Prostate gland (tissue), 2 donors: ENCODE data around the gene RAET1E. TPM values are rescaled to one million over a fixed set of nuclear protein-coding genes. Genes with fewer than 3 reads are reported as not detected.
A peak's percentile ranks its signal among the peaks of the same experiment; 100 is the strongest.
"Not testable (repeated sequence)": the region's sequence is repeated elsewhere in the genome, so short reads cannot be mapped to it uniquely, and the experiment has no call there.

Source experiments
- DNase-seq: peaks from one replicate; pipeline ENCODE4 v3.0.0-alpha.2; 2019; ENCODE audit warnings: low spot score
- H3K27ac ChIP-seq, 2 donors: fragments of 200-600 bp; sonication (generic); 2 replicates each; pipeline ENCODE4 v1.5.1; 2017 to 2019
- H3K27me3 ChIP-seq: fragments of 200-600 bp; sonication (generic); replicated peaks from 2 replicates; pipeline ENCODE4 v1.5.1; 2019; ENCODE audit not compliant: insufficient read depth
- H3K36me3 ChIP-seq, 2 donors: fragments of 200-600 bp; sonication (generic); 1 replicate in 1 of 2; 2 replicates in 1 of 2; pipeline versions ENCODE4 v1.5.1 to v1.8.1; 2017 to 2019
- H3K4me1 ChIP-seq: fragments of 200-600 bp; sonication (generic); replicated peaks from 2 replicates; pipeline ENCODE4 v1.5.1; 2019
- H3K4me3 ChIP-seq, 2 donors: fragments of 200-600 bp; sonication (generic); 2 replicates each; pipeline ENCODE4 v1.5.1; 2017 to 2019
- H3K9me3 ChIP-seq: fragments of 200-600 bp; sonication (generic); 2 replicates; pipeline ENCODE4 v1.5.1; 2017
- POLR2A ChIP-seq: fragments of 450-650 bp; IDR thresholded peaks from one replicate; pipeline ENCODE4 v1.6.1; 2016; ENCODE audit warnings: antibody characterized with exemption, mild to moderate bottlenecking
- POLR2AphosphoS5 ChIP-seq: sonication (generic); formaldehyde crosslinking; IDR thresholded peaks from one replicate; pipeline ENCODE4 v1.6.1; 2017; ENCODE audit warnings: antibody characterized with exemption
- WGBS: methylation state at CpG from one replicate; pipeline ENCODE4 v1.1.5; 2018; 5-methylcytosine and 5-hydroxymethylcytosine counted together
- intact Hi-C: fragments of 100-400 bp; cut with DNase I; formaldehyde crosslinking; loops from one replicate; pipeline ENCODE4 v1.14.2; 2022
- total RNA-seq, 2 donors: library from RNA; depleted of rRNA; stranded (reverse); fragments of >200 nt; gene quantifications; one replicate each; pipeline ENCODE4 v1.1.0, GENCODE V29; 2016
- TF ChIP-seq, protein P1 (sequence below), 4 experiments: fragments of 200-600 bp in 2 of 4; fragments of 450-650 bp in 2 of 4; sonication (generic) in 2 of 4; IDR thresholded peaks; 1 replicate in 3 of 4; 2 replicates in 1 of 4; pipeline ENCODE4 v1.5.1; 2016 to 2019; ENCODE audit warnings: antibody characterized with exemption in 4 of 4, mild to moderate bottlenecking in 2 of 4, moderate library complexity in 2 of 4

Gene RAET1E
- total RNA-seq, 2 donors from 2014 or later = 0.23 to 0.77 TPM

DNA sequence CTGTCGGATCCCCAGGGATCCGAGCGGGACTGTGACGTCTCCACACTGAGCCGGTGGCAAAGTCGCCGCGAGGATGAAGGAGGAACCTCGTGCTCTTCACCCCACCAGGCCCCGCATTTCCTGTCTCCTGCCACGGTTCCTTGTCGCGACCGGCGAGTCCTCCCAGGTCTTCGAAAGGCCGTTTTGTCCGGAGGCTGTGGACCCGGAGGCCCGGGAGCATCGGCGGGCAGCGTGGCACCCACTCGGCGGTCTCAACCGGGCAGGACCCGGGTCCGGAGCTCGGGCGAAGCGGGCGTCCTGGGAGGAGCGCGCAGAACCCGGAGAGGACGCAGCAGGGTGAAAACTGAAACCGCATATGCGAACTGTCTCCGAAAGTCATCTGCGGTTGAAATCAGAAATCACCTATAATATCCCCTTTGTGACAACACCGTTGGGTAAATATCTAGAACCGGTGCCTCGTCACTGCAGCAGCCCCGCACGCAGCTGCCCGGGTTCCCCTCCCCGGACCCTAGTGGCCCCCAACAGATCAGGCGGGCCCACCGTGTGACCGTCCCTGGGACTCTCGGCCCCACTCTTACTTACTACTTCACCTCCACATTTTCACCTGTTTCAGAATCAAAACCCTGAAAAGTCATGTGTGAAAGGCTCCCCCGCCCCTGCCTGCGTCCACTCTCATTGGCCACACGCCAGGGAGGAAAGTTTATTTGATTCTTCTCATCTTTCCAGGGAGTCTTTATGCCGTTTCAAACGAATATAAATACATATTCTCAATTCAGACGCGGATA lies 40.9 kb upstream of the RAET1E start:
- peak overlapping the region; percentile 16 to 34 for H3K4me3 ChIP-seq
- no peak for DNase-seq
- no peaks in the 10 kb centered on the region for H3K36me3 ChIP-seq
- no peak for TF ChIP-seq POLR2A
- TF ChIP-seq, protein P1, sequence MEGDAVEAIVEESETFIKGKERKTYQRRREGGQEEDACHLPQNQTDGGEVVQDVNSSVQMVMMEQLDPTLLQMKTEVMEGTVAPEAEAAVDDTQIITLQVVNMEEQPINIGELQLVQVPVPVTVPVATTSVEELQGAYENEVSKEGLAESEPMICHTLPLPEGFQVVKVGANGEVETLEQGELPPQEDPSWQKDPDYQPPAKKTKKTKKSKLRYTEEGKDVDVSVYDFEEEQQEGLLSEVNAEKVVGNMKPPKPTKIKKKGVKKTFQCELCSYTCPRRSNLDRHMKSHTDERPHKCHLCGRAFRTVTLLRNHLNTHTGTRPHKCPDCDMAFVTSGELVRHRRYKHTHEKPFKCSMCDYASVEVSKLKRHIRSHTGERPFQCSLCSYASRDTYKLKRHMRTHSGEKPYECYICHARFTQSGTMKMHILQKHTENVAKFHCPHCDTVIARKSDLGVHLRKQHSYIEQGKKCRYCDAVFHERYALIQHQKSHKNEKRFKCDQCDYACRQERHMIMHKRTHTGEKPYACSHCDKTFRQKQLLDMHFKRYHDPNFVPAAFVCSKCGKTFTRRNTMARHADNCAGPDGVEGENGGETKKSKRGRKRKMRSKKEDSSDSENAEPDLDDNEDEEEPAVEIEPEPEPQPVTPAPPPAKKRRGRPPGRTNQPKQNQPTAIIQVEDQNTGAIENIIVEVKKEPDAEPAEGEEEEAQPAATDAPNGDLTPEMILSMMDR (IDR thresholded peaks at IDR 0.05) = no peak
- TF ChIP-seq POLR2AphosphoS5 = no peak
- H3K4me1 ChIP-seq = peaks cover 5% of the 10 kb centered on the region
- no peaks in the 10 kb centered on the region for H3K9me3 ChIP-seq
- under 1% methylated on average over 58 of the region's 58 CpGs for WGBS
- H3K27me3 ChIP-seq = peaks cover 35% of the 10 kb centered on the region
- intact Hi-C loops = no loop called here
- H3K27ac ChIP-seq = no peak overlapping the region

DNA sequence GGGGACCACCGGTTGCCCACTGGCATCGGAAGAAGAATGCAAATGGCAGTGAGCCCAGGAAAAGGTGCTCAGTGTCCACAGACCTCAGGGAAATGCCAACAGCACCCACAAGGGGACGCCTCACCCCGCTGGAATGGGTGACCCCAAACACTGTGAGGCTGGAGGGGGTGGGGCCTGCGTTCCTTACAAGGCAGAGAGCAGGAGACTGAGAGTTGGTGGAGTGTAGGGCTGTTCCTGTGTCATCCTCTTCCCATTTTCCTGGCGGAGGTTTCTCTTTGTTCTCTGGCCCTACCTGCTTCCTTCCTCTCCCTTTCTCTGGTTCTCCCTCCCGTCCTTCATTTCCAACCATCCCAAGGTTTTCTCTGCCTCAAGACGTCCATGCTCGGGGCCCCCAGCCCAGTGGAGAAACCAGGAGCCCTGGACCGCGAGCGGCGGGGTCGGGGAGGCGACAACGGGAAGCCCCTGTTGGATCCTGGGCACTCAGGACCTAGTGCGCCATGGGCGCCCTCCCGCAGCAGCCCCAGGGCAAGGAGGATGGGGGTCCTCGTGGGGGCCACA lies 40.2 kb upstream of the RAET1E start:
- peak overlapping the region; percentile 16 to 34 for H3K4me3 ChIP-seq
- H3K4me1 ChIP-seq, H3K9me3 ChIP-seq, H3K27ac ChIP-seq, DNase-seq, H3K36me3 ChIP-seq, intact Hi-C loops: not testable (repeated sequence)
- H3K27me3 ChIP-seq = peaks cover 35% of the 10 kb centered on the region
- WGBS = 3% methylated on average over 10 of the region's 20 CpGs

DNA sequence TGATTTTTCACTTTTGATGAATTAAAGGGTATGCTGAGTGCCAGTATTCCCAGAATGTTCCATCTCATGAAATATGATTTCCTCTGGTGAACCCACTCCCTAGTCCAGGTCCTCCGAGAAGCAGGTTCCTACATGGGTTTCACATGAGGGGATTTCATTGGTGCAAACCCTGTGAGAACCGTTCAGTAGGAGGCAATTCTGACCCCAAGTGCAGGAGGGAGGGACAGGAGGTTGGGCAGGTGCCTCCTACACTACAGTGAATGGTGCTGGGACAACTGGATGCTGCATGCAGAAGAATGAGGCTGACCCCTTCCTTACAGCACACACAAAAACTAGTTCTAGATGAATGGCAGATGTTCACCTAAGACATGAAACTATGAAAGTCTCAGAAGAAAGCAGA lies 38.8 kb upstream of the RAET1E start:
- peaks cover 5% of the 10 kb centered on the region for H3K4me1 ChIP-seq
- DNase-seq = no peak
- TF ChIP-seq POLR2AphosphoS5 = no peak
- no peak for TF ChIP-seq POLR2A
- TF ChIP-seq, protein P1 (IDR thresholded peaks at IDR 0.05) = no peak
- no peak overlapping the region for H3K27ac ChIP-seq
- no peak overlapping the region for H3K4me3 ChIP-seq
- no peaks in the 10 kb centered on the region for H3K36me3 ChIP-seq
- whole genome bisulfite sequencing = 33% methylated on average over 2 of the region's 2 CpGs
- intact Hi-C loops = no loop called here
- no peaks in the 10 kb centered on the region for H3K9me3 ChIP-seq
- peaks cover 32% of the 10 kb centered on the region for H3K27me3 ChIP-seq

DNA sequence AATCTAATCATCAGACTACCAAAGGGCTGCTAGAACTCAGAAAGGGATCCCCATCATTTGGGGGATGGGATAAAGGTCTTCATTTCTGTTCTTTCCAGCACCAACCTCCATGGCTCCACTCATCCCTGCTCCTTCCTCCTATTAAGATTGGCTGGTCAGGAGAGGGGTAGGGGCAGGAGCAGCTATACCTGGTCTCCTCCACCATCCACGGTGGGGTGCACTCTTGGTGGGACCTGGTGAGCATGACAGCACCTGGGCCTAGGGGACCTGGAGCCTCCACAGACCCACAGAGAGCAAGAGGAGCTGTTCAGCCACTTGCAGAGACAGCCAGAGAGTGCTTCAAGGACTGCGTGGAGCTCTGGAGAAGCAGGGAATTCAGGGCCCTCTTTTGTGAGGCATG lies 37.8 kb upstream of the RAET1E start:
- Histone ChIP-seq H3K27me3 (peaks cover 31% of the 10 kb centered on the region), H3K27ac (no peak overlapping the region), H3K9me3 (no peaks in the 10 kb centered on the region), H3K36me3 (no peaks in the 10 kb centered on the region), H3K4me1 (peaks cover 5% of the 10 kb centered on the region), H3K4me3 (no peak overlapping the region)
- DNase-seq = no peak
- WGBS = 50% methylated on average over 2 of the region's 2 CpGs
- intact Hi-C loops = loop anchor here (2.0 kb wide), 1 partner anchor 81 kb away; no protein-coding TSS in a partner anchor
- TF ChIP-seq POLR2AphosphoS5 = no peak
- TF ChIP-seq, protein P1 (IDR thresholded peaks at IDR 0.05) = no peak
- no peak for TF ChIP-seq POLR2A

DNA sequence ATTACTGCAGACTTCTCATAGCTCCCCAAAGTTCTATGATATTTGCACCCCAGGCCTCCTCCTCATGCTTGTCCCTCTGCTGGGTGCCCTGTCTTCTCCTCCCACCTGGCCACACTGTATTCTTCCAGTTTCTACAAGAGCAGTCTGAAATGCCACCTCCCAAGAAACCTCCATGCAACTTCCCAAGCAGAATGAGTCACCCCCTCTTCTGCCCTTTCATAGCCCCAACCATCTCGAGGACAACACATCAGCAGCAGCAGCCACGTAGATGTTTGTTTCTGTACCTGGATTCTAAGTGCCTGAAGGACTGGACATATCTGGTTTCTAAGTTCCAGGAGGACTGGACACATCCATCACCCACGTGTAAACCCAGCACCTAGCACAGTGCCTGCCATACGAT lies 37.3 kb upstream of the RAET1E start:
- Histone ChIP-seq H3K36me3 (no peaks in the 10 kb centered on the region), H3K27me3 (peaks cover 27% of the 10 kb centered on the region), H3K9me3 (no peaks in the 10 kb centered on the region), H3K27ac (no peak overlapping the region), H3K4me3 (no peak overlapping the region), H3K4me1 (peaks cover 5% of the 10 kb centered on the region)
- WGBS = 54% methylated on average over 4 of the region's 4 CpGs
- DNase-seq = no peak
- intact Hi-C loops = loop anchor here (2.0 kb wide), 1 partner anchor 82 kb away; no protein-coding TSS in a partner anchor
- TF ChIP-seq POLR2AphosphoS5 = no peak
- TF ChIP-seq, protein P1 (IDR thresholded peaks at IDR 0.05) = no peak
- TF ChIP-seq POLR2A = no peak
